Erythroblast (primary cell): Measurements from ENCODE around the gene CLDN22.

Source experiments
- GATA1 ChIP-seq: IDR thresholded peaks from 2 replicates; pipeline ENCODE4 v1.6.1; 2011; ENCODE audit warnings: low read depth, mild to moderate bottlenecking, control low read depth, low read length, moderate library complexity
- POLR2A ChIP-seq: IDR thresholded peaks from 2 replicates; pipeline ENCODE4 v1.6.1; 2011; ENCODE audit warnings: mild to moderate bottlenecking, low read length

DNA sequence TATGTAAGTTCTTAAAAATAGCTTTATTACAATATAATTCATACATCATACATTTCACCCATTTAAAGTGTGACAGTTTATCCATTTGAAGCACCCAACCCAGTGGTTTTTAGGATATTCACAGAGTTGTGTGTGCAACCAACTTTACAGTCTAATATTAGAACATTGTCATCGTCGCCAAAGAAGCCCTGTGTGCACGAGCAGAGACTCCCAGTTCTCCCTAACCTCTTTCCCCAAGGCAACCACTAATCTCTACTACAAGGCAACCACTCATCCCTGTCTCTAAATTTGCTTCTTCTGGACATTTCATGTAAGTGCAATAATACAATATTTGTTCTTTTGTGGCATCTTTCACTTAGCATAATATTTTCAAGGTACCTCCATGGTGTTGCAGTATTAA, 47.7 kb downstream of the CLDN22 start:
- TF ChIP-seq POLR2A (no peak), GATA1 (no peak)
